OCI-LY7 (cell line): Measurements from ENCODE around the gene LUC7L2. TPM values are rescaled to one million over a fixed set of nuclear protein-coding genes. Genes with fewer than 3 reads are reported as not detected.
"Not testable (repeated sequence)": the region's sequence is repeated elsewhere in the genome, so short reads cannot be mapped to it uniquely, and the experiment has no call there.

Source experiments
- BruUV-seq: library from RNA; stranded (reverse); fragments of 400-500 nt; replicated peaks from 2 replicates; lab custom pipeline; 2021; lab: Mats Ljungman, UMichigan
- CTCF ChIA-PET: fragments of 300-600 bp; sonication (Branson Sonifier 250); formaldehyde crosslinking; loops from one replicate; lab custom pipeline; 2022; ENCODE audit warnings: antibody characterized with exemption; ENCODE audit not compliant: unreplicated experiment; lab: Charles Lee
- POLR2A ChIA-PET: fragments of 300-600 bp; sonication (Branson Sonifier 250); formaldehyde crosslinking; loops from one replicate; lab custom pipeline; 2022; ENCODE audit warnings: antibody characterized with exemption; lab: Charles Lee
- DNase-seq: peaks from one replicate; pipeline ENCODE4 v3.0.0-alpha.2; 2015; ENCODE audit warnings: low spot score
- H2AFZ ChIP-seq: fragments of 200-600 bp; sonication (generic), shearing (Covaris generic); 2 replicates; pipeline ENCODE4 v1.6.1; 2014; ENCODE audit warnings: mild to moderate bottlenecking, antibody characterized with exemption, low read length, moderate library complexity
- H3K27ac ChIP-seq: fragments of 200-600 bp; sonication (generic); 2 replicates; pipeline ENCODE4 v1.5.1; 2014; ENCODE audit warnings: mixed run types, low read depth, mild to moderate bottlenecking, moderate library complexity, low read length, inconsistent platforms; ENCODE audit not compliant: poor library complexity, severe bottlenecking
- H3K36me3 ChIP-seq: fragments of 200-600 bp; sonication (generic); 2 replicates; pipeline ENCODE4 v1.6.1; 2014; ENCODE audit warnings: mild to moderate bottlenecking, antibody characterized with exemption, low read length, moderate library complexity, mixed read lengths; ENCODE audit not compliant: insufficient read depth
- H3K4me1 ChIP-seq: fragments of 200-600 bp; sonication (generic); 2 replicates; pipeline ENCODE4 v1.5.1; 2014; ENCODE audit warnings: mild to moderate bottlenecking, low read length; ENCODE audit not compliant: insufficient read depth, poor library complexity, severe bottlenecking
- H3K4me2 ChIP-seq: fragments of 200-600 bp; sonication (generic); 2 replicates; pipeline ENCODE4 v1.6.1; 2014; ENCODE audit warnings: mild to moderate bottlenecking, low read length
- H3K4me3 ChIP-seq: fragments of 200-600 bp; sonication (generic); 2 replicates; pipeline ENCODE4 v1.5.1; 2014; ENCODE audit warnings: mild to moderate bottlenecking, low read depth, low read length; ENCODE audit not compliant: poor library complexity, severe bottlenecking
- H3K79me2 ChIP-seq: fragments of 200-600 bp; sonication (generic); 2 replicates; pipeline ENCODE4 v1.6.1; 2016; ENCODE audit warnings: low read depth, mild to moderate bottlenecking, low read length, moderate library complexity, mixed read lengths; ENCODE audit not compliant: insufficient read depth
- H3K9me2 ChIP-seq: fragments of 200-600 bp; sonication (generic); 2 replicates; pipeline ENCODE4 v1.6.1; 2016; ENCODE audit warnings: mild to moderate bottlenecking, low read length, mixed read lengths; ENCODE audit not compliant: insufficient read depth
- H3K9me3 ChIP-seq: fragments of 200-600 bp; sonication (generic); 2 replicates; pipeline ENCODE4 v1.6.1; 2014; ENCODE audit warnings: mild to moderate bottlenecking, mixed run types, low read length, mixed read lengths
- H4K20me1 ChIP-seq: fragments of 200-600 bp; sonication (generic); 2 replicates; pipeline ENCODE4 v1.6.1; 2014; ENCODE audit warnings: mild to moderate bottlenecking, antibody characterized with exemption, low read length, moderate library complexity, mixed read lengths; ENCODE audit not compliant: insufficient read depth
- CTCF ChIP-seq: fragments of 200-600 bp; sonication (generic); conservative IDR thresholded peaks from 2 replicates; pipeline ENCODE4 v1.5.1; 2014; ENCODE audit warnings: mild to moderate bottlenecking, antibody characterized with exemption, low read length, moderate library complexity, mixed read lengths
- EZH2phosphoT487 ChIP-seq: fragments of 200-600 bp; sonication (generic); IDR thresholded peaks from 2 replicates; pipeline ENCODE4 v1.6.1; 2018; ENCODE audit warnings: low read depth, borderline replicate concordance, mild to moderate bottlenecking, mixed run types, antibody characterized with exemption, low read length, moderate library complexity, mixed read lengths
- intact Hi-C: fragments of 100-400 bp; cut with micrococcal nuclease; formaldehyde crosslinking; loops from one replicate; pipeline ENCODE4 v1.10.0; 2022; ENCODE audit not compliant: unreplicated experiment
- total RNA-seq, 2 experiments: library from RNA; depleted of rRNA in 1 of 2; stranded (reverse); fragments of >200 nt in 1 of 2; shearing (Covaris generic) in 1 of 2; gene quantifications; 2 replicates each; pipeline ENCODE4 v1.2.3, GENCODE V29; 2014 to 2022

Gene LUC7L2
- total RNA-seq, 2 experiments from 2014 or later = 79.6 to 143 TPM

GRCh38 chr7:139455789-139456188, 96.1 kb downstream of the LUC7L2 start:
- CTCF ChIA-PET = no interaction called here
- Histone ChIP-seq H3K4me3 (no peak overlapping the region), H3K4me2 (no peak overlapping the region), H3K36me3 (no peaks in the 10 kb centered on the region), H3K9me2 (no peaks in the 10 kb centered on the region), H4K20me1 (no peaks in the 10 kb centered on the region), H3K4me1 (no peaks in the 10 kb centered on the region), H2AFZ (no peak overlapping the region), H3K27ac (no peak overlapping the region), H3K9me3 (no peaks in the 10 kb centered on the region), H3K79me2 (no peaks in the 10 kb centered on the region)
- POLR2A ChIA-PET = interaction anchor here (0.7 kb wide), 1 partner anchor 11 kb away, joined by 4 read pairs; no protein-coding TSS in a partner anchor
- intact Hi-C loops = no loop called here
- DNase-seq = no peak
- TF ChIP-seq CTCF (no peak), EZH2phosphoT487 (no peak)
- BruUV-seq = no TSS peak

GRCh38 chr7:139456511-139456910, 96.8 kb downstream of the LUC7L2 start:
- no peaks in the 10 kb centered on the region for H4K20me1 ChIP-seq
- no peak overlapping the region for H3K4me3 ChIP-seq
- no peak overlapping the region for H3K27ac ChIP-seq
- BruUV-seq = no TSS peak
- TF ChIP-seq CTCF = no peak
- TF ChIP-seq EZH2phosphoT487 = no peak
- no peak overlapping the region for H2AFZ ChIP-seq
- H3K79me2 ChIP-seq = no peaks in the 10 kb centered on the region
- intact Hi-C loops = no loop called here
- no peaks in the 10 kb centered on the region for H3K9me2 ChIP-seq
- no peaks in the 10 kb centered on the region for H3K36me3 ChIP-seq
- CTCF ChIA-PET = no interaction called here
- DNase-seq = no peak
- H3K4me2 ChIP-seq = no peak overlapping the region
- H3K9me3 ChIP-seq = no peaks in the 10 kb centered on the region
- POLR2A ChIA-PET = no interaction called here
- H3K4me1 ChIP-seq = no peaks in the 10 kb centered on the region

GRCh38 chr7:139457153-139457946, 97.7 kb downstream of the LUC7L2 start:
- no TSS peak for BruUV-seq
- Histone ChIP-seq H3K79me2 (no peaks in the 10 kb centered on the region), H3K36me3 (no peaks in the 10 kb centered on the region), H3K27ac (no peak overlapping the region), H3K4me2 (no peak overlapping the region), H4K20me1 (no peaks in the 10 kb centered on the region), H2AFZ (no peak overlapping the region), H3K9me2 (no peaks in the 10 kb centered on the region), H3K9me3 (no peaks in the 10 kb centered on the region), H3K4me3 (no peak overlapping the region), H3K4me1 (no peaks in the 10 kb centered on the region)
- intact Hi-C loops = no loop called here
- CTCF ChIA-PET = no interaction called here
- no peak for TF ChIP-seq CTCF
- TF ChIP-seq EZH2phosphoT487 = no peak
- POLR2A ChIA-PET = no interaction called here
- no peak for DNase-seq

GRCh38 chr7:139463421-139463820, 103.7 kb downstream of the LUC7L2 start:
- BruUV-seq, H2AFZ ChIP-seq, CTCF ChIA-PET: not testable (repeated sequence)

More at GRCh38 chr7:139463421-139463820, 103.7 kb downstream of the LUC7L2 start:
- H3K4me2 ChIP-seq, H3K4me3 ChIP-seq, H3K36me3 ChIP-seq, H3K27ac ChIP-seq, H3K9me2 ChIP-seq, H3K79me2 ChIP-seq, POLR2A ChIA-PET, H3K4me1 ChIP-seq, intact Hi-C loops, H3K9me3 ChIP-seq, H4K20me1 ChIP-seq, DNase-seq: not testable (repeated sequence)
